Stimulated activated naive CD8-positive, alpha-beta T cell treated with anti-CD3 and anti-CD28 coated beads, Interleukin-15, Interleukin-2, amounts not matched to agents 100 ng/mL and 50 ng/mL, for 24 hours (primary cell): ENCODE data around the gene HES5.

Source experiments
- H3K27ac Mint-ChIP-seq: one replicate; pipeline ENCODE4 v1.8.0; 2021; ENCODE audit warnings: mild to moderate bottlenecking, mixed read lengths
- H3K27me3 Mint-ChIP-seq: one replicate; pipeline ENCODE4 v1.8.0; 2021; ENCODE audit warnings: mixed read lengths
- H3K36me3 Mint-ChIP-seq: one replicate; pipeline ENCODE4 v1.8.0; 2021; ENCODE audit warnings: low read depth, mixed read lengths
- H3K4me1 Mint-ChIP-seq: one replicate; pipeline ENCODE4 v1.8.0; 2021; ENCODE audit warnings: low read depth, mixed read lengths
- H3K4me3 Mint-ChIP-seq: one replicate; pipeline ENCODE4 v1.8.0; 2021; ENCODE audit warnings: mild to moderate bottlenecking, mixed read lengths
- H3K9me3 Mint-ChIP-seq: one replicate; pipeline ENCODE4 v1.8.0; 2021; ENCODE audit warnings: mixed read lengths

Gene HES5

GRCh38 chr1:2499986-2500596 is 30.0 kb downstream of the HES5 start:
- peak overlapping the region; percentile 34 for H3K27ac Mint-ChIP-seq
- H3K27me3 Mint-ChIP-seq: no peaks in the 10 kb centered on the region
- H3K36me3 Mint-ChIP-seq: no peaks in the 10 kb centered on the region
- H3K4me3 Mint-ChIP-seq: no peak overlapping the region
- H3K4me1 Mint-ChIP-seq: peaks cover 21% of the 10 kb centered on the region
- H3K9me3 Mint-ChIP-seq: no peaks in the 10 kb centered on the region

DNA sequence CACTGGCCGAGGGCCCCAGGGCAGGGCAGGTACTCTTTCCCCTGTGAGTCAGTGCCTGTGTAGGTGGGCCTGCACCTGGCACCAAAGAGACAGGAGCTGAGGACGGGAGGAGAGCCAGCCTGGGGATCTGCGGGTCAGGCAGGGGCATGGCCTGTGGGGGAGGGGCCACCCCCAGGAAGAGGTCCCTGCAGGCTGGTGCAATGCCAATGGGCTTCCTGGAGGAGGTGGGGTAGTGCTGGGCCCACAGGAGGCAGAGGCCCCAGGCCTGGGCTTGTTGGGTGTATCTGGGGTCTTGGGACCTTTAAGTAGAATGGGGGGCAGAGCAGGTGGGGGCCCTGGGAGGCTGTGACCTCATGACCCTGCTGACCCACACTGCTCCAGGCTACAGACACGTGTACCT is 30.8 kb downstream of the HES5 start:
- Mint-ChIP-seq H3K4me3 (no peak overlapping the region), H3K27me3 (no peaks in the 10 kb centered on the region), H3K9me3 (no peaks in the 10 kb centered on the region), H3K36me3 (no peaks in the 10 kb centered on the region), H3K27ac (no peak overlapping the region), H3K4me1 (peaks cover 25% of the 10 kb centered on the region)

DNA sequence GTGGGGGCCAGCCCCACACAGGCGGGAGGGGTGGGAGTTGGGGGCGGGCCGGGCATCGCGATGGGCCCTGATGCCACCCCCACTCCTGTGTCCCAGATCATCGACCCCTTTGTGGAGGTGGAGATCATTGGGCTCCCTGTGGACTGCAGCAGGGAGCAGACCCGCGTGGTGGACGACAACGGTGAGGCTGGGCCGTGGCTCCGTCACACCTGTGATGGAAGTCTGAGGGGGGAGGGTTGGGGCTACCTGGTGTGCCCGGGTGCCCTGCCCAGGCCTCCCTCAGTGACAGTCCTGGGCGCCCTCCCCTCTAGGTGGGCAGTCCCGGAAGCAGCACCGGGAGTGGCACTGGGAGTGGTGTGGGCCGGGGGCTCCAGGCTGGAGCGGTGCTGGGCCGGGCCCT is 31.4 kb downstream of the HES5 start:
- no peaks in the 10 kb centered on the region for H3K9me3 Mint-ChIP-seq
- no peak overlapping the region for H3K27ac Mint-ChIP-seq

DNA sequence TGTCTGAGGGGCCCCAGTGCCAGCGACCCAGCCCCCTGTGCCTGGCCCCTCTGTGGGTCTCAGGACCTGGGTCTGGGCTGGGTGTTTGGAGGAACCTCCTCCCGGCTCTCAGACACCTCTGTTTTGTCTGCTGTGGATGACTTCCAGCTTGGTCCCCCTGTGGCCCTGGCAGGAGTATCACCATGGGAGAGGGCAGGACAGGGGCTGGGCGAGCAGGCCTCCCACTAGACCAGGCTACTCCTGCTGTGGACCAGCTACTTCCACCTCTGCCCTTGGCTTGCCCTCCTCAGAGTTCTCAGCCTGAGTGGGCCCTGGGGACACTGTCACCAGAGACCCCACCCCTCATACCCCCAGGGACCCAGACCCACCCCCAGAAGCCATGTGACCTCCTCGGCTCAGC is 32.2 kb downstream of the HES5 start:
- no peak overlapping the region for H3K27ac Mint-ChIP-seq
- no peaks in the 10 kb centered on the region for H3K27me3 Mint-ChIP-seq
- no peak overlapping the region for H3K4me3 Mint-ChIP-seq
- no peaks in the 10 kb centered on the region for H3K9me3 Mint-ChIP-seq
- no peaks in the 10 kb centered on the region for H3K36me3 Mint-ChIP-seq
- H3K4me1 Mint-ChIP-seq: peaks cover 39% of the 10 kb centered on the region

More for the DNA sequence above, 31.4 kb downstream of the HES5 start:
- peaks cover 31% of the 10 kb centered on the region for H3K4me1 Mint-ChIP-seq
- no peak overlapping the region for H3K4me3 Mint-ChIP-seq
- H3K27me3 Mint-ChIP-seq: no peaks in the 10 kb centered on the region
- no peaks in the 10 kb centered on the region for H3K36me3 Mint-ChIP-seq

DNA sequence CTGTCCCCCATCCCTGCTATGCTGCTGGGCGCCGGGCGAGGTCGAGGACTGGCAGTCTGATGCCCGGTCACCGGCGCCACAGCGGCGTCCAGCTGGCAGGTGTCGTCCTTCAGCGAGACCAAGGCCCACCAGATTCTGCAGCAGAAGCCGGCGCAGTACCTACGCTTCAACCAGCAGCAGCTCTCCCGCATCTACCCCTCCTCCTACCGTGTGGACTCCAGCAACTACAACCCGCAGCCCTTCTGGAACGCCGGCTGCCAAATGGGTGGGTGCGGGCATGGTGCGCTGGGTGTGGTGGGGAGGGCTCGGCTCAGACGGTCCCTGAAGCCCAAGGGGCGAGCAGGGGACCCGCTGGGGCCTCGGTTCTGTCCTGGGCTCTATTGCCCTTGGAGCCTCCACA is 33.3 kb downstream of the HES5 start:
- Mint-ChIP-seq H3K27ac (no peak overlapping the region), H3K4me1 (peaks cover 39% of the 10 kb centered on the region), H3K4me3 (no peak overlapping the region), H3K9me3 (no peaks in the 10 kb centered on the region), H3K27me3 (no peaks in the 10 kb centered on the region), H3K36me3 (no peaks in the 10 kb centered on the region)

- no peaks in the 10 kb centered on the region for H3K27me3 Mint-ChIP-seq
- H3K36me3 Mint-ChIP-seq: no peaks in the 10 kb centered on the region
- no peaks in the 10 kb centered on the region for H3K9me3 Mint-ChIP-seq
- peaks cover 39% of the 10 kb centered on the region for H3K4me1 Mint-ChIP-seq
- no peak overlapping the region for H3K27ac Mint-ChIP-seq
- H3K4me3 Mint-ChIP-seq: no peak overlapping the region
Observed at GRCh38 chr1:2496087-2496622, 33.9 kb downstream of the HES5 start.

DNA sequence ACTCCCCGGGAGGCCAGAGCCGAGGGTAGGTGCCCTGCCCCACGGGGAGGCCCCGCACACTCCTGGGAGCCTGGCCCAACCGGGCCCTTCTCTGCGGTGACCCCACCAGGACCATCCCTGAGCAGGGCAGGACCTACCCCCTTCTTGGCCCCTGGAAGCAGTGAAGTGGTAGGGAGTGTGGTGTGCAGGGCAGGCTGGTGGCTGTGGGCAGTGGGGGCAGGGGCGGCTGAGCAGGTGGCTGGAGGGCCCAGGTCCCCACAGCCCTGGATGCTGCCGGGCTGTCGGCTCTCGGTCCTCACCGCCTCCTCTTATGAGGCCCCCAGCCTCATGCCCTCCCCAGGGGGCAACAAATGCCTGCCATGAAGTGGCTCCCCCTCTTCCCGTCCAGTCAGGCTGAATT is 34.5 kb downstream of the HES5 start:
- no peaks in the 10 kb centered on the region for H3K9me3 Mint-ChIP-seq

GRCh38 chr1:2495026-2495425 is 35.0 kb downstream of the HES5 start:
- Mint-ChIP-seq H3K36me3 (no peaks in the 10 kb centered on the region), H3K9me3 (no peaks in the 10 kb centered on the region), H3K4me3 (no peak overlapping the region), H3K27ac (no peak overlapping the region), H3K27me3 (no peaks in the 10 kb centered on the region), H3K4me1 (peaks cover 34% of the 10 kb centered on the region)

More for the DNA sequence above, 34.5 kb downstream of the HES5 start:
- Mint-ChIP-seq H3K36me3 (no peaks in the 10 kb centered on the region), H3K4me3 (no peak overlapping the region), H3K27ac (no peak overlapping the region), H3K4me1 (peaks cover 39% of the 10 kb centered on the region), H3K27me3 (no peaks in the 10 kb centered on the region)

DNA sequence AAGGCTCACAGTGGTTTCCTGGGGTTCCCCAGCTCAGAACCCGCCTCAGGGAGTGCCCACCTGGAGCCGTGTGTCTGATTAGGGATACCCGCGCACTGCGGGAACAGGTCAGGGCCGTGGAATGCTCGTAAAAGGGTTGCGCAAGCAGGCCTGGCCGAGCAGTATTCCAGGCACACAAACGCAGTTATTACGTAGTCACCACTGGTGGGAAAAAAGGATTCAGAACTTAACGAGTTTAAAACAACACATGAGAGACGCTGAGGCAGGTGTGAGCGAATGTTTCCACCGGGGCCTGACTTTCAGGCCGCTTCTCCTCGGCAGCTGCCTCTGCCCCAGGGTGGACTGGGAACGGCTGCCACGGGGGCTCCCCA is 35.8 kb downstream of the HES5 start:
- Mint-ChIP-seq H3K27me3 (no peaks in the 10 kb centered on the region), H3K4me3 (no peak overlapping the region), H3K9me3 (no peaks in the 10 kb centered on the region), H3K36me3 (no peaks in the 10 kb centered on the region), H3K27ac (no peak overlapping the region), H3K4me1 (peaks cover 27% of the 10 kb centered on the region)

- Mint-ChIP-seq H3K27ac (no peak overlapping the region), H3K9me3 (peaks cover 4% of the 10 kb centered on the region), H3K36me3 (no peaks in the 10 kb centered on the region), H3K27me3 (no peaks in the 10 kb centered on the region), H3K4me1 (peaks cover 23% of the 10 kb centered on the region), H3K4me3 (no peak overlapping the region)
Observed at GRCh38 chr1:2493691-2494322, 36.3 kb downstream of the HES5 start.

DNA sequence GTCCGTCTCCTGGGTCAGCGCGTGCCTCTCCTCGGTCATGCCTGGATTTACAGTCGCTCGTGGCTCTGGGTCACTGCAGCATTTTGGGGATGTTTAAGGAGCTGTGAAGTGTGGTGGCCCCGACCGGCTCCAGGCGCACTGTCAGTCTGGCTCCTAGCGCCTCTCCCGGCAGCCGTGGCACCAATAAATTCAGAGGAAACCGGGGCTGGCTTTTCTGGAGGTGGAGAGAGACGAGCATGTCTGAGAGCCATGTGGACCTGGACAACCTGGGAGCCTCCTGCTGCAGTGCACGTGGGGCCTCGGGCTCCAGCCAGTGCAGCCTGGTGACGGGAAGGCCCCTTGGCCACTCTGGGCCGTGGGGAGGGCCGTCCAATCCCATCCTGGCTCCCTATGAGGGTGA is 36.8 kb downstream of the HES5 start:
- peaks cover 23% of the 10 kb centered on the region for H3K4me1 Mint-ChIP-seq
- H3K27me3 Mint-ChIP-seq: no peaks in the 10 kb centered on the region
- peaks cover 9% of the 10 kb centered on the region for H3K9me3 Mint-ChIP-seq
- no peaks in the 10 kb centered on the region for H3K36me3 Mint-ChIP-seq
- H3K27ac Mint-ChIP-seq: no peak overlapping the region
- no peak overlapping the region for H3K4me3 Mint-ChIP-seq

- Mint-ChIP-seq H3K4me1 (peaks cover 23% of the 10 kb centered on the region), H3K27ac (no peak overlapping the region), H3K4me3 (no peak overlapping the region)
Observed at GRCh38 chr1:2492091-2492490, 38.0 kb downstream of the HES5 start.

DNA sequence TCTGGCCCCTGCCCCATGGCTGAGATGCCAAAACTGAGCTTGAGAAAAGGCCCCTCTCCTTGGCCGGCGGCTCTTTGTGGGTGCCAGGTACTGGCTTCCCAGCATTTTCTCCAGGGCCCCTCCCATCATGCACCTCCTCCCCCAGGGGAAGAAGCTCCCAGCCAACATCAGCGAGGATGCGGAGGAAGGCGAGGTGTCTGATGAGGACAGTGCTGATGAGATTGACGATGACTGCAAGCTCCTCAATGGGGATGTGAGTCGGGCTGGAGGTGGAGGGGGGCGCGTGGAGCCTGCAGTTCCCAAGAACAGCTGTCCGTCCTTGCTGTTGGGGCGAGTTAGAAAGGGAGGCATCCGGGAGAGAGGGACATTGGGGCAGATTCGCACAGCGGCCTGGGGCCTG is 40.4 kb downstream of the HES5 start:
- Mint-ChIP-seq H3K9me3 (peaks cover 14% of the 10 kb centered on the region), H3K4me1 (peaks cover 17% of the 10 kb centered on the region), H3K27ac (no peak overlapping the region), H3K27me3 (no peaks in the 10 kb centered on the region), H3K4me3 (no peak overlapping the region), H3K36me3 (no peaks in the 10 kb centered on the region)

More at GRCh38 chr1:2492091-2492490, 38.0 kb downstream of the HES5 start:
- Mint-ChIP-seq H3K27me3 (no peaks in the 10 kb centered on the region), H3K9me3 (peaks cover 14% of the 10 kb centered on the region), H3K36me3 (no peaks in the 10 kb centered on the region)

GRCh38 chr1:2488688-2489087 is 41.4 kb downstream of the HES5 start:
- peaks cover 14% of the 10 kb centered on the region for H3K9me3 Mint-ChIP-seq
- H3K27ac Mint-ChIP-seq: no peak overlapping the region
- no peaks in the 10 kb centered on the region for H3K27me3 Mint-ChIP-seq

DNA sequence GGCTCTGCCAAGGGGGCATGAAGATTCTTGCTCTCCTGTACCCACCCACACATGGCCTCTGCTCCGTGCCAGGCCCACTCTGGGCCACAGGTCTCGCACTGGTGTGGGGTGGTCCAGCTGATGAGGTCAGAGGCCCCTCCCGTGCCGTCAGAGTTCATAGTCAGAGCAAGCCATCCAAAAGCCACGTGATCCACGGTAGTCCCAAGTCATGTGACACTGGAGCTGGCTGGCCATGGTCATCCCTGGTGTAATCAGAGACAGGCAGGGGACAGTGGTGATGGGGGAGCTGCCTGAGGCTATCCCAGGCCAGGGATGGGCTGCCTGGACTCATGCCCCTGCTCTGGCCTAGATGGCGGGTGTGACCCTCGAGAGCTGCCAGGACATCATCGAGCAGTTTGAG is 43.5 kb downstream of the HES5 start:
- Mint-ChIP-seq H3K9me3 (peaks cover 14% of the 10 kb centered on the region), H3K4me1 (peaks cover 3% of the 10 kb centered on the region), H3K36me3 (no peaks in the 10 kb centered on the region), H3K4me3 (no peak overlapping the region), H3K27ac (no peak overlapping the region), H3K27me3 (no peaks in the 10 kb centered on the region)

More at GRCh38 chr1:2488688-2489087, 41.4 kb downstream of the HES5 start:
- H3K36me3 Mint-ChIP-seq: no peaks in the 10 kb centered on the region
- H3K4me1 Mint-ChIP-seq: peaks cover 11% of the 10 kb centered on the region
- H3K4me3 Mint-ChIP-seq: no peak overlapping the region

GRCh38 chr1:2486041-2486440 is 44.0 kb downstream of the HES5 start:
- no peak overlapping the region for H3K27ac Mint-ChIP-seq
- H3K36me3 Mint-ChIP-seq: no peaks in the 10 kb centered on the region
- no peaks in the 10 kb centered on the region for H3K27me3 Mint-ChIP-seq
- peaks cover 14% of the 10 kb centered on the region for H3K9me3 Mint-ChIP-seq
- H3K4me1 Mint-ChIP-seq: peaks cover 3% of the 10 kb centered on the region
- H3K4me3 Mint-ChIP-seq: no peak overlapping the region
